Measurements from ENCODE around the gene SLC22A12. TPM values are rescaled to one million over a fixed set of nuclear protein-coding genes. Genes with fewer than 3 reads are reported as not detected.

Gene SLC22A12
- total and polyA plus RNA-seq, 2 donors from 2014 or later, result 5.3 to 85.9 TPM

DNA sequence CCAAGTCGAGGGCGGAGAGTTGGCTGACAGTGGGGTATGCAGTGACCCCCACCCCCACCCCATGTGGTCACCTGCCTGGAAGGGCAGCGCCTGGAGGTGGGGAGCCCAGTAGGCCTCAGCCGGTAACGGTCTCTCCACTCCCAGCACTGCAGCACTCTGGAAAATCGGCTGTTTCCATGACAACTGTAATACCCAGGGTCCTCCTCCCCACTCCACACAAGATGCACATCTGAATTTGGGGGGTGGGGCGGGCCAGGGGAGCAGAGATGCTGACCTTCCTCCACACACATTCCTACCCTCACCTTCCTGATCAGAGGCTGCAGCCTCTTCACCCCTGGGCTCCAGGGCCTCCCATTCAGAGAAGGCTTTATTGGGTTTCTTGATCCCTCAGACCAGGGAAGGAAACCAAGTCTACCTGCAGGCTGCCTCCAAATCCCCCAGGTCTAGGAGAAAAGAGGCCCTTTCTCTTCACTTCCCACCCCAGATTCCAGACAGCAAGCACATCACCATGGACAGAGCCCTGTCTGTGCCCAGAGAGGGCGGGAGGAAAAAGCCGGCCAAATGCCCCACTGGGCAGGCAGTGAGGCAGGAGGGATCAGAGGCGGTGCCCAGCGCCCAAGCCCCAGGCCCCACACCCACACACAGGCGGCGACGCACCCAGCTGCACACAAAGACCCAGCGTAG is 46.5 kb downstream of the SLC22A12 start:
- Histone ChIP-seq H3K9ac (ENCODE audit: low read length in 3 of 3) (no peak overlapping the region), H3K4me1 (ENCODE audit: control insufficient read depth in 2 of 3, insufficient read depth in 2 of 3, low read depth in 1 of 3, low read length in 3 of 3) (peaks cover 0 to 9% (median 0%) of the 10 kb centered on the region in 3 donors), H3K36me3 (ENCODE audit: control insufficient read depth in 2 of 3, insufficient read depth in 3 of 3, low read length in 3 of 3) (no peaks in the 10 kb centered on the region), H3K27ac (ENCODE audit: low read depth in 2 of 2, low read length in 2 of 2) (no peak overlapping the region), H3K4me3 (ENCODE audit: low read length in 3 of 3) (no peak overlapping the region), H3K9me3 (ENCODE audit: control insufficient read depth in 2 of 3, insufficient read depth in 1 of 3, low read length in 3 of 3) (no peaks in the 10 kb centered on the region), H3K27me3 (ENCODE audit: control insufficient read depth, insufficient read depth, low read length) (peaks cover 5% of the 10 kb centered on the region)
- TF ChIP-seq, protein P1, sequence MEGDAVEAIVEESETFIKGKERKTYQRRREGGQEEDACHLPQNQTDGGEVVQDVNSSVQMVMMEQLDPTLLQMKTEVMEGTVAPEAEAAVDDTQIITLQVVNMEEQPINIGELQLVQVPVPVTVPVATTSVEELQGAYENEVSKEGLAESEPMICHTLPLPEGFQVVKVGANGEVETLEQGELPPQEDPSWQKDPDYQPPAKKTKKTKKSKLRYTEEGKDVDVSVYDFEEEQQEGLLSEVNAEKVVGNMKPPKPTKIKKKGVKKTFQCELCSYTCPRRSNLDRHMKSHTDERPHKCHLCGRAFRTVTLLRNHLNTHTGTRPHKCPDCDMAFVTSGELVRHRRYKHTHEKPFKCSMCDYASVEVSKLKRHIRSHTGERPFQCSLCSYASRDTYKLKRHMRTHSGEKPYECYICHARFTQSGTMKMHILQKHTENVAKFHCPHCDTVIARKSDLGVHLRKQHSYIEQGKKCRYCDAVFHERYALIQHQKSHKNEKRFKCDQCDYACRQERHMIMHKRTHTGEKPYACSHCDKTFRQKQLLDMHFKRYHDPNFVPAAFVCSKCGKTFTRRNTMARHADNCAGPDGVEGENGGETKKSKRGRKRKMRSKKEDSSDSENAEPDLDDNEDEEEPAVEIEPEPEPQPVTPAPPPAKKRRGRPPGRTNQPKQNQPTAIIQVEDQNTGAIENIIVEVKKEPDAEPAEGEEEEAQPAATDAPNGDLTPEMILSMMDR (IDR thresholded peaks at IDR 0.05; ENCODE audit: borderline replicate concordance, extremely low read depth, insufficient read depth), result no peak
- intact Hi-C loops (cut with DNase I), result no loop called here
- DNase-seq (peak in 2 of 5 donors; percentile 39 to 68), FAIRE-seq (no peak)

DNA sequence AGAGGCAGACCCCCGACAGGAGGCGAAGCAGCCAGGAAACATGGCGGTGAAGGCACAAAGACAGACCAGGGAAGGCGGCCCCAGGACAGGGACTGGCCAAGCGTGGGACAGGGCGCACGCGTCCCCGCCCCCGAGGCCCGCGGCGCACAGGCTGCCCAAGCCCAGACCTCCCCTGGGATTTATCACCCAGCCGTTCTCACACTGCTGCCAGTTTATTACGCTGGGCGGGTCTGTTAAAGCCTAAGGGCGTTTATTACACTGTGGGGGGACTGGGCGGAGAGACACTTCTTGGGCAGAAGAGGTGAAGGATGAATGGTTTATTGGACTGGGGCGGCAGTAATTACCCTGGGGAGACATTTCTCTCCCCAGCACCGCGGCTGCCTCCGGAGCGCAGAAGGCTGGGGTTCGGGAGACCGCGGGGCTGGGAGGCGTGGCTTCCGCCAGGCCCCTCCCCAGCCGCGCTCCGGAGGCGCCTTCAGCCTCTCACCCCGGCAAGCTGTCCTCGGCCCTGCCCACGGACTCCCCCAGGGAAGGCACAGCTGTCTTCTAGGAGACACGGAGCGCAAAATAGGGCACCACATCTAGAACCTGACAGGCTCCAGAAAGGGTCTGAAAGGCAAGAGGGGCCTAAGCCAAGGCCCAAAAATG is 47.1 kb downstream of the SLC22A12 start:
- Histone ChIP-seq H3K27ac (ENCODE audit: low read depth in 2 of 2, low read length in 2 of 2) (no peak overlapping the region), H3K36me3 (ENCODE audit: control insufficient read depth in 2 of 3, insufficient read depth in 3 of 3, low read length in 3 of 3) (no peaks in the 10 kb centered on the region), H3K27me3 (ENCODE audit: control insufficient read depth, insufficient read depth, low read length) (peaks cover 5% of the 10 kb centered on the region), H3K9ac (ENCODE audit: low read length in 3 of 3) (no peak overlapping the region), H3K4me1 (ENCODE audit: control insufficient read depth in 2 of 3, insufficient read depth in 2 of 3, low read depth in 1 of 3, low read length in 3 of 3) (peaks cover 0 to 9% (median 0%) of the 10 kb centered on the region in 3 donors), H3K4me3 (ENCODE audit: low read length in 3 of 3) (peak overlapping the region in 1 of 3 donors; percentile 32), H3K9me3 (ENCODE audit: control insufficient read depth in 2 of 3, insufficient read depth in 1 of 3, low read length in 3 of 3) (no peaks in the 10 kb centered on the region)
- TF ChIP-seq, protein P1 (IDR thresholded peaks at IDR 0.05; ENCODE audit: borderline replicate concordance, extremely low read depth, insufficient read depth), result no peak
- FAIRE-seq (no peak), DNase-seq (peak in 4 of 5 donors; percentile 81 to 90 (median 88))
- intact Hi-C loops (cut with DNase I), result no loop called here

GRCh38 chr11:64638829-64639228 is 47.8 kb downstream of the SLC22A12 start:
- intact Hi-C loops (cut with DNase I), result no loop called here
- Histone ChIP-seq H3K27ac (ENCODE audit: low read depth in 2 of 2, low read length in 2 of 2) (no peak overlapping the region), H3K4me3 (ENCODE audit: low read length in 3 of 3) (no peak overlapping the region), H3K4me1 (ENCODE audit: control insufficient read depth in 2 of 3, insufficient read depth in 2 of 3, low read depth in 1 of 3, low read length in 3 of 3) (peaks cover 0 to 10% (median under 1%) of the 10 kb centered on the region in 3 donors), H3K27me3 (ENCODE audit: control insufficient read depth, insufficient read depth, low read length) (peaks cover 5% of the 10 kb centered on the region), H3K9ac (ENCODE audit: low read length in 3 of 3) (no peak overlapping the region), H3K9me3 (ENCODE audit: control insufficient read depth in 2 of 3, insufficient read depth in 1 of 3, low read length in 3 of 3) (no peaks in the 10 kb centered on the region), H3K36me3 (ENCODE audit: control insufficient read depth in 2 of 3, insufficient read depth in 3 of 3, low read length in 3 of 3) (no peaks in the 10 kb centered on the region)
- no peak for FAIRE-seq
- peak in 1 of 5 donors; percentile 24 for DNase-seq
- TF ChIP-seq, protein P1 (IDR thresholded peaks at IDR 0.05; ENCODE audit: borderline replicate concordance, extremely low read depth, insufficient read depth), result no peak

All from kidney (tissue), 14 donors.